ENCODE results near the gene AP3B1.
"Not testable (repeated sequence)": the region's sequence is repeated elsewhere in the genome, so short reads cannot be mapped to it uniquely, and the experiment has no call there.

AP3B1 gene

GRCh38 chr5:78109891-78110324, 184.6 kb downstream of the AP3B1 start:
- in situ Hi-C loops (cut with MboI; ENCODE audit: low pct_unique_long_range_greater_than_20kb, low sequenced_read_pairs) = no loop called here
- DNase-seq = no peak

- in situ Hi-C loops (cut with MboI; ENCODE audit: low pct_unique_long_range_greater_than_20kb, low sequenced_read_pairs) = no loop called here
- no peak for DNase-seq
These were observed 185.9 kb downstream of the AP3B1 start for GRCh38 chr5:78108564-78108963.

- in situ Hi-C loops (cut with MboI; ENCODE audit: low pct_unique_long_range_greater_than_20kb, low sequenced_read_pairs) = no loop called here
- DNase-seq = no peak
These were observed 191.1 kb downstream of the AP3B1 start for GRCh38 chr5:78103232-78103918.

GRCh38 chr5:78102500-78102899, 192.0 kb downstream of the AP3B1 start:
- no peak for DNase-seq
- in situ Hi-C loops (cut with MboI; ENCODE audit: low pct_unique_long_range_greater_than_20kb, low sequenced_read_pairs) = no loop called here

- DNase-seq = no peak
- in situ Hi-C loops (cut with MboI; ENCODE audit: low pct_unique_long_range_greater_than_20kb, low sequenced_read_pairs) = no loop called here
These were observed 199.4 kb downstream of the AP3B1 start for GRCh38 chr5:78095125-78095524.

- in situ Hi-C loops (cut with MboI; ENCODE audit: low pct_unique_long_range_greater_than_20kb, low sequenced_read_pairs) = no loop called here
- DNase-seq = no peak
These were observed 204.5 kb downstream of the AP3B1 start for GRCh38 chr5:78090002-78090401.

- DNase-seq = no peak
- in situ Hi-C loops (cut with MboI; ENCODE audit: low pct_unique_long_range_greater_than_20kb, low sequenced_read_pairs) = no loop called here
These were observed 215.6 kb downstream of the AP3B1 start for GRCh38 chr5:78078858-78079257.

GRCh38 chr5:78077369-78078068, 217.0 kb downstream of the AP3B1 start:
- no peak for DNase-seq
- in situ Hi-C loops (cut with MboI; ENCODE audit: low pct_unique_long_range_greater_than_20kb, low sequenced_read_pairs) = no loop called here

- in situ Hi-C loops (cut with MboI; ENCODE audit: low pct_unique_long_range_greater_than_20kb, low sequenced_read_pairs) = no loop called here
- no peak for DNase-seq
These were observed 218.1 kb downstream of the AP3B1 start for GRCh38 chr5:78076351-78076750.

GRCh38 chr5:78075301-78075700, 219.2 kb downstream of the AP3B1 start:
- in situ Hi-C loops (cut with MboI; ENCODE audit: low pct_unique_long_range_greater_than_20kb, low sequenced_read_pairs) = no loop called here
- DNase-seq = no peak

GRCh38 chr5:78070691-78071090, 223.8 kb downstream of the AP3B1 start:
- DNase-seq; in situ Hi-C loops (cut with MboI; ENCODE audit: low pct_unique_long_range_greater_than_20kb, low sequenced_read_pairs): not testable (repeated sequence)

GRCh38 chr5:78067581-78067980, 226.9 kb downstream of the AP3B1 start:
- DNase-seq; in situ Hi-C loops (cut with MboI; ENCODE audit: low pct_unique_long_range_greater_than_20kb, low sequenced_read_pairs): not testable (repeated sequence)

- DNase-seq; in situ Hi-C loops (cut with MboI; ENCODE audit: low pct_unique_long_range_greater_than_20kb, low sequenced_read_pairs): not testable (repeated sequence)
These were observed 227.8 kb downstream of the AP3B1 start for GRCh38 chr5:78066722-78067121.

GRCh38 chr5:78065663-78066062, 228.8 kb downstream of the AP3B1 start:
- in situ Hi-C loops (cut with MboI; ENCODE audit: low pct_unique_long_range_greater_than_20kb, low sequenced_read_pairs) = no loop called here
- DNase-seq = no peak

GRCh38 chr5:78064941-78065472, 229.5 kb downstream of the AP3B1 start:
- in situ Hi-C loops (cut with MboI; ENCODE audit: low pct_unique_long_range_greater_than_20kb, low sequenced_read_pairs) = no loop called here
- DNase-seq = no peak

GRCh38 chr5:78063495-78063894, 231.0 kb downstream of the AP3B1 start:
- DNase-seq = no peak
- in situ Hi-C loops (cut with MboI; ENCODE audit: low pct_unique_long_range_greater_than_20kb, low sequenced_read_pairs) = no loop called here

- in situ Hi-C loops (cut with MboI; ENCODE audit: low pct_unique_long_range_greater_than_20kb, low sequenced_read_pairs) = no loop called here
These were observed 231.9 kb downstream of the AP3B1 start for GRCh38 chr5:78062645-78063044.

GRCh38 chr5:78060421-78060820, 234.1 kb downstream of the AP3B1 start:
- no peak for DNase-seq

More at GRCh38 chr5:78062645-78063044, 231.9 kb downstream of the AP3B1 start:
- DNase-seq = no peak

GRCh38 chr5:78058625-78059024, 235.9 kb downstream of the AP3B1 start:
- in situ Hi-C loops (cut with MboI; ENCODE audit: low pct_unique_long_range_greater_than_20kb, low sequenced_read_pairs) = no loop called here
- DNase-seq = no peak

More at GRCh38 chr5:78060421-78060820, 234.1 kb downstream of the AP3B1 start:
- in situ Hi-C loops (cut with MboI; ENCODE audit: low pct_unique_long_range_greater_than_20kb, low sequenced_read_pairs) = no loop called here

GRCh38 chr5:78056901-78057514, 237.5 kb downstream of the AP3B1 start:
- no peak for DNase-seq
- in situ Hi-C loops (cut with MboI; ENCODE audit: low pct_unique_long_range_greater_than_20kb, low sequenced_read_pairs) = no loop called here
